Panc1 (cell line): ENCODE data around the gene KLF5.

ENCODE experiments used
- CTCF ChIP-seq: fragments of 450-650 bp; IDR thresholded peaks from 2 replicates; pipeline ENCODE4 v1.5.1; 2017; ENCODE audit warnings: mild to moderate bottlenecking
- POLR2AphosphoS5 ChIP-seq: IDR thresholded peaks from 2 replicates; pipeline ENCODE4 v1.6.1; 2012; ENCODE audit warnings: mild to moderate bottlenecking, low read depth, low read length, moderate library complexity

DNA sequence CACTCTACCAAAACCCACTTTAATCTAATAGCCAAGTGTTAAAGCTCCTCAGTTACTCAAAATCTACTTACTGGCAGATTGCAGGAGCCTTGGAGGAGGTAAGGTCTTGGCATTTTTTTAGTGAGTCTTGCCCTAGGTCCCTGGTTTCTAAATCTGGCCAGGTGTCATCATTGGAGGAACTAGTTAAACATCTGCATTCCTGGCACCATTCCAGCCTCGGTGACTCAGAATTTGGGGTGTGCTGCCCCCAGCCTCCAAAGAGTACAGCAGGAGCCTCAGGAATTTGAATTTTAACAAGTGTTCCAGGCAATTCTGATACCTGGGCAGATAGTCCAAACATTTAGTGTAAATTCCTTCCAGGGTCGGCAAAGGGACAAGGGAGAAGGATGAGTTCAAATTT, 37.4 kb downstream of the KLF5 start:
- TF ChIP-seq CTCF (no peak), POLR2AphosphoS5 (no peak)
